HG03342 (cell line): Measurements from ENCODE around the gene GSTT2.
"Not testable (repeated sequence)": the region's sequence is repeated elsewhere in the genome, so short reads cannot be mapped to it uniquely, and the experiment has no call there.

ENCODE experiments used
- ATAC-seq: cut with Tn5 transposase; IDR thresholded peaks from one replicate; pipeline ENCODE4 v1.9.1; 2021; ENCODE audit warnings: mild to moderate bottlenecking, moderate library complexity; ENCODE audit not compliant: unreplicated experiment

The GSTT2 gene

DNA sequence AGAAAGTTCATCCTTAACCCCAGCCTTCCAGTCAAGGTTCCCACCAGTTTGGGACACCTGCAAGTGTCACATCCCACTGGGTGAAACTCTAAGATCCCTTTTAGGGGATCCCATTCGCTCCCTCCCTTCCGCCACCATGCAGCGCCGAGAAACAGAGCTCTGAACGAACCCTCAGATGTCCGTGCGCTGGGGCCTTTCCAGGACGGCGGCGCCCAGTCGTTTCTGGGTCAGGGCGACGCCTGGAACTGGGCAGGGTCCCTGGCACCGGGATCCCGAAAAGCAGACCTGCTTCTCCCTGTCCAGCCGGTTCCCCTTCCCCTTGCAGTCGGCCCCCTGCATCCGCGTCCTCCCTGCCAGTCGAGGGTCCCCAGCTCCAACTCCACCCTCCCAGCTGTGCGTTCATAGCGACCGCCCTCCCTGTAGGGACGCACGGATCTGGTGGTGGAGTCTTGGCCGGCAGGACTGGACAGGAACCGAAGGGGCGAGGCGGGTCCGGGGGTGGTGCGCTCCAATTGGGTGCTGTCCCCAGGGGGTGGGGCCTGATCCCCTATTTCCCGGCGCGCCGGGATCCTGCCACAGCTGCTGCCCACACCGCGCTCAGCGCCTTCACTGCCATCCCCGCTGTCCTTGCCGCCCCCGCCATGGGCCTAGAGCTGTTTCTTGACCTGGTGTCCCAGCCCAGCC, at the start of gene GSTT2:
GSTT2 (plus strand) TSS at position 578 of the 684 bp plus-strand sequence.
- ATAC-seq: not testable (repeated sequence)

DNA sequence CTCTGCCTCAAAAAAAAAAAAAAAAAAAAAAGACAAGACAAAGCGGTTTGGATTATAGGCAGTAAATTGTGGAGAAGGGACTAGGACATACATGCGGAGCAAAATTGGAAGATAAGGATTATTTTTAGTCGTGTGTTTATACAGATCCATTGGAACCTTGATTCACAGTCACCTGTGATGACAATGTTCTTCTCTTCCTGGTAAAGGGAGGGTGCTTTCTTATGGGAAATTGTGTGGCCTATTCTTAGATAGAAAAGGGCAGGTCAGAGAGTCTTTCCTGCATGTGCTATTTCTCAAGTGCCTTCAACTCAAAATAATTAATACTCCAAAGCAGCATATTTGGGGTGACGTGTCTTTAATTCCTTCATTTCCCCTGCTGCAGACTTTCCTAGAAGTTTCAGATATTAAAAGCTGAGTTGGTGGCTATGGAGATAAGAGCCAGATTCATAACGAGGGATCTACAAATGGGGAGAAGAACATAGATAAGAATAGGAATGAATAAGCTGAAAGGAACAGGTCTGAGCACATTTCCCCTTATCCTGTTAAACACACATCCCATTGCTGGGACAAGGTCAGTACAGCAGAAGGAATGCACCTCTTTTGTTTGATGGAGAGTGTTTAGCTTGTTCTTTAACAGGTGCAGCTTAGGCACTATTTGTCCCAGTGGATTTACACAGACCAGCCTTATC, 41.5 kb upstream of the GSTT2 start:
- no peak for ATAC-seq

DNA sequence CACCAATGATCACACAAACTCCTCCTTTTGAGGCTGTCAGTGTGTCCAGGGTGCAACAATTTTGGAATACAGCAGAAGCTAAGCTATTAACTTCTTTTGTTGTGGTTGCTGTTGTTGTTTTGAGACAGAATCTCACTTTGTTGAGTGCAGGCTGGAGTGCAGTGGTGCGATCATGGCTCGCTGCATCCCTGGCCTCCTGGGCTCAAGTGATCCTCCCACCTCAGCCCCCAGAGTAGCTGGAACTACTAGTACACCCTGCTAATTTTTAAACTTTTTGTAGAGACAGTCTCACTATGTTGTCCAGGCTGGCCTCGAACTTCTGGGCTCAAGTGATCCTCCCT, 40.9 kb upstream of the GSTT2 start:
- no peak for ATAC-seq

DNA sequence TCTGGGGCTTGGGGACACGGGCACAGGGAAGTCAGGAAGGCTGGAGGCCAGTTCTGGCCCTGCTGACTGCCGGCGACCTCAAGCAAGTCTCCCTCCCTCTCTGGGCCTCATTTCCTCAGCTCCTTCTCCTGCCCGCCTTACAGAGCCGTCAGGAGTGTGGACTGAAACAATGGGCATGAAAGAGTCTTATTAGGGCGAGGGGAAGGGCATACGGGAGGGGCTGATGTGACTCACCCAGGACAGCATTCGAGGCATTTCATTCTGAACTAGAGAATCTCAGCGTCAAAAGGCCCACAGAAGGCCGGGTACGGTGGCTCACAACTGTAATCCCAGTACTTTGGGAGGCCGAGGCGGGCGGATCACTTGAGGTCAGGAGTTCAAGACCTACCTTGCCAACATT, 39.8 kb upstream of the GSTT2 start:
- not testable (repeated sequence) for ATAC-seq

DNA sequence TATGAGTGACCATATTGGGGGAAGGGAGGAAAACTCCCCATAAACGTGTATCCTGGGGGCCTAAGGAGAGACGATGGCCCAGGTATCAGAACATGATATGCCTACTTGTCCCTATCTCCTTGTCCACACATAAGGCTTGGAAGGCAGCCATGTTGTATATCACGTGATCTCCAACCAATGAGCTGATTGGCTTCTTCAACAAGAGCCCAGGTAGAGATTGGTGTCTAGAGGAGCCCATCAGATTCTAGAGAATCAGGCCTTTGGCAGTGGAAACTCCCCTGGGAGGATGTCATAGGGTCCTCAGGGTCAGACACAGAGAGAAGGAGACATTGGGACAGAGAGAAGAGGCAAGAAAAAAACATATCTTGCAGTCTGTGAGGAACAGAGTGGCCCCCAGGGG, 32.5 kb upstream of the GSTT2 start:
- not testable (repeated sequence) for ATAC-seq

DNA sequence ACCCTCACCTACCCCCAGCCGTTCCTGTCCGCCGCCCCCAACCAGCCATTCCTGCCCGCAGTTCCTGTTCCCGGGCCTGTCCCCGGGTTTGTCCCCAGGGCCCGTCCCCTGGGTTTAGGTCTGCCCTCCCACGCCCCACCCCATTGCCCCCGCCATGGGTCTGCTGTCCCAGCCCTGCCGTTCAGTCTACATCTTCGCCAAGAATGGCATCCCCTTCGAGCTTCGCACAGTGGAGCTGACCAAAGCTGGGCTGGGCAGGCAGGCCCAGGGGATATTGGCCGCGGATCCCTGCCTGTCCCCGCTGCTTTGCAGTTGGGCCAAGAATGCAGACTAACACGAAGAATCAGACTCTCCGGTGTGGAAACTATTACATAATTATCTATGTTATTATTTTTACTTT, 30.2 kb upstream of the GSTT2 start:
- not testable (repeated sequence) for ATAC-seq

DNA sequence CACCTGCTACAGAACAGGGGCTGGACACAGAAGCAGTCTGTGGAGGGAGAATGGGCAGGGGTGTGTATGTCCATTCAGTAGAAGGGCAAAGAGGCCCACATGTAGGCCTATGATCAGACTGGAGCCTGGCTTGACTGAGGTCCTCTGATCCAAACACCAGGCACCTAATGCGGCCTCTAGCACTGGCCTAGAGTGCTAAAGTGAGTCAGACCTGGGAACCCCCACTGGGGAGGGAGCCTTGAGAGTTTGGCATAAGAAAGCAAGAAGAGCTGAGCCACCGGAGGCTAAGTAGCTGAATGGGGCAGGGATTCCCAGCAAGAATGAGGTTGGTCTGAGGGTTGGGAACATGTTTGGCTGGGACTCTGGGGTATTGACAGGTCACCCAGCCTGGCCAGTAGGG, 28.6 kb upstream of the GSTT2 start:
- ATAC-seq: not testable (repeated sequence)

DNA sequence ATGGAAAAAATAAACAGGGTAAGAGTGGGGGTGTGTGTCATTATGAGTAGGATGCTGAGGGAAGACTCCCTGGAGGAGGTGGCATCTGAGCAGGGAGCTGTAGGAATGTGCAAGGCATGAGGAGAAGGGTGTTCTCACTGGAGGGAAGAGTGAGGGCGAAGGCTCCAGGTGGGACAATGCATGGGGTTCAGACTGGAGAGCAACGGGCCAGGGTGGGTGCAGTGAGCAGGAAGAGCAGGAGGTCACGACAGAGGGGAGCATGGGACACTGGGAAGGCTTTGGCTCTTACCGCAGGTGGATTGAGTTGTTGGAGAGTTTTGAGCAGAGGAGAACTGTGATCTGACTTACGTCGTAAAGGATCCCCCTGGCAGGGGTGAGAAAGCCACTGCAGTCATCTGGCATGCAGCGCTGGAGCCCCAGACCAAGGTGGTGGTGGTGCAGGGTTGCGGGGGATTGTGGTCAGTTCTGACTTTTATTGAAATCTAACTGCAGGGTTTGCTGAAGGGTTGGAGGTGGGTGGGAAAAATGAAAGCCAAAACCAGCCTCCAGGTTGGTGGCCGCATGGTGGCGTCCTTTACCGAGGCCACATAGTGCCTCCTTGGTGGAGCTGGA, 27.0 kb upstream of the GSTT2 start:
- ATAC-seq: not testable (repeated sequence)

DNA sequence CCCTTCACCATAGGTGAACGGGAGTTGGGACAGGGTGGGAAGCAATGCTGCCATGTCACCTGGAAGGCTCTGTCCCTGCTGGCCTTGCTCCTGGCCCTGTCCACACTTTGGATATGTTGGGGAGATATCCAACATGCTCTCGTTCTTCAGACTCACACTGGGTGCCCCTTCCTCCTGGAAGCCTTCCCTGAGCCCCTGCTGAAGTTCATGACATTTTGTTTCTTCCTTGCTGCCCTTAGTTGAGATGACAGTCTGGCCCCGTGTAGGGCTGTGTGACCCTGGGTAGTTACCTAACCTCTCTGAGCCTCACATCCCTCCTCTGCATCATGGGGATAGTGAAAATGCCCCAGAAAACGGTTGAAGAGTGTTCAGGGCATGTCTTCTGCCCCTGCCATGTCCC, 26.4 kb upstream of the GSTT2 start:
- not testable (repeated sequence) for ATAC-seq

DNA sequence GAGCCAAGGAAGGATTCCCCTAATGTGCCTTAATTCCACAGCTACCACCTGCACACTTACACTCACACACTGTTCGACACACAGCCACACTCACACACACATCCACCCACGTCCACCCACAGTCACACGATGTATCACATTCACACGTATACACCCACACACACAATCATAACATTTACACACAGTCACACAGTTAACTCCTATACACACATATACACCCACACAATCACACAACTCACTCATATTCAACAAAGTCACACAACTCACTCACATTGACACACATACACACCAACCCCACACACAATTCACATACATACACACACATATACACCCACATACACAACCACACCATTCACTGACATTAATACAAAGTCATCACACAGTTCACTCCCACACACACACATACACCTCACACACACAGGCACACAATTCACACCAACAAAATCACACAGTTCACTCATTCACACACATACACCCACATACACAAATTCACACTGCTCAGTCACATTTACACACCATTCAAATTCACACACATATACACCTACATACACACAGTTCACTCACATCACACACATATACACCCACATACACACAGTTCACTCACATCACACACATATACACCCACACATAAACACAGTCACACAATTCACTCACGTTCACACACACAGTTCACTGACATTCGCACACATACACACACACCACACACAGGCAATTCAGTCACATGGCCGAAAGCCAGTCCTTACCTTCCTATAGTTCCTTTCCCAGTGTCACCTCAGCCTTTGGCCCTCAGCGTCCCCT, 25.5 kb upstream of the GSTT2 start:
- ATAC-seq: not testable (repeated sequence)

DNA sequence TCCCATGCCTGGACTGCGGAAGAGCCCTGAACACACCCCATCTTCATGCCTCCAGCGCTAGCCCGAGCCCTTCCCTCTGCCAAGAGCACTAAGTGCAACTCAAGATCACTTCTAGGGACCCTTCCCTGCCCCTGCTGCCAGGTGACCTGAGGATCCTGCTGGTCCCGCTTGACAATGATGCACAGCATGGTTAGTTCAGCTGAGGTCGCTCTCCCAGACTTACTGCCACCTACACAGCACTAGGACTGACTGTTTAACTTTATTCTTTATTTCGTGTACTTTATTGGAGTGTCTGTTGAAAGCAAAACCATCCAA, 25.0 kb upstream of the GSTT2 start:
- ATAC-seq: not testable (repeated sequence)

DNA sequence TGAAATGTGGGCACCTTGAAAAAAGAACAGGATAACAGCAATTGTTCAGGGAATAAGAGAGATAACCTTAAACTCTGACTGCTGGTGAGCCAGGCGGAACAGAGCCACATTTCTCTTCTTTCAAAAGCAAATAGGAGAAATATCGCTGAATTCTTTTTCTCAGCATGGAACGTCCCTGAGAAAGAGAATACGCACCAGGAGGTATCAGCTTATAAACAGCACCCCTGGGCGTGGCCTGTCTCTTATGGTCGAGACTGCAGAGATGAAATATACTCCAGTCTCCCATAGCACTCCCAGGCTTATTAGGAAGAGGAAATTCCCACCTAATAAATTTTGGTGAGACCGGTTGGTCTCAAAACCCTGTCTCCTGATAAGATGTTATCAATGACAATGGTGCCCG, 24.0 kb upstream of the GSTT2 start:
- not testable (repeated sequence) for ATAC-seq

DNA sequence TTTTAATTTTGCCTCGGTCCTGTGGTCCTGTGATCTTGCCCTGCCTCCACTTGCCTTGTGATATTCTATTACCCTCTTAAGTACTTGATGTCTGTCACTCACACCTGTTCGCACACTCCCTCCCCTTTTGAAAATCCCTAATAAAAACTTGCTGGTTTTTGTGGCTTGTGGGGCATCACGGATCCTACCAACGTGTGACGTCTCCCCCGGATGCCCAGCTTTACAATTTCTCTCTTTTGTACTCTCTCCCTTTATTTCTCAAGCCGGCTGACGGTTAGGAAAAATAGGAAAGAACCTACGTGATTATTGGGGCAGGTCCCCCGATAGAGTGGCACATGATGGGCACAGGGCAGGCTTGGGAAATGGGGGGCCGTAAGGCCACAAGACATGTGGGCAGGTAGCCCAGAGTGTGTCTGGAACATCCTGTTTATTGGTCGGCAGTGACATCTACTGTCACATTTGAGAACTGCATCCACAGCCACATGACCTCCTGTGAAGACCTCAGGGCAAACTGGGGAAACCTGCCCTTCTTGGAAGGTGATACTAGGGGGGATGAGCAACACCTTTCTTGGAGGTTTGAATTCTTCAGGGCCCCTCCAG, 23.5 kb upstream of the GSTT2 start:
- ATAC-seq: not testable (repeated sequence)

DNA sequence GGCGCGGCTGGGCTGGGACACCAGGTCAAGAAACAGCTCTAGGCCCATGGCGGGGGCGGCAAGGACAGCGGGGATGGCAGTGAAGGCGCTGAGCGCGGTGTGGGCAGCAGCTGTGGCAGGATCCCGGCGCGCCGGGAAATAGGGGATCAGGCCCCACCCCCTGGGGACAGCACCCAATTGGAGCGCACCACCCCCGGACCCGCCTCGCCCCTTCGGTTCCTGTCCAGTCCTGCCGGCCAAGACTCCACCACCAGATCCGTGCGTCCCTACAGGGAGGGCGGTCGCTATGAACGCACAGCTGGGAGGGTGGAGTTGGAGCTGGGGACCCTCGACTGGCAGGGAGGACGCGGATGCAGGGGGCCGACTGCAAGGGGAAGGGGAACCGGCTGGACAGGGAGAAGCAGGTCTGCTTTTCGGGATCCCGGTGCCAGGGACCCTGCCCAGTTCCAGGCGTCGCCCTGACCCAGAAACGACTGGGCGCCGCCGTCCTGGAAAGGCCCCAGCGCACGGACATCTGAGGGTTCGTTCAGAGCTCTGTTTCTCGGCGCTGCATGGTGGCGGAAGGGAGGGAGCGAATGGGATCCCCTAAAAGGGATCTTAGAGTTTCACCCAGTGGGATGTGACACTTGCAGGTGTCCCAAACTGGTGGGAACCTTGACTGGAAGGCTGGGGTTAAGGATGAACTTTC, 18.7 kb upstream of the GSTT2 start, which contains the start of gene GSTT2B:
GSTT2B (minus strand) TSS at position 112 of the 688 bp plus-strand sequence; CDS start at position 48, 64 bp downstream.
- not testable (repeated sequence) for ATAC-seq

DNA sequence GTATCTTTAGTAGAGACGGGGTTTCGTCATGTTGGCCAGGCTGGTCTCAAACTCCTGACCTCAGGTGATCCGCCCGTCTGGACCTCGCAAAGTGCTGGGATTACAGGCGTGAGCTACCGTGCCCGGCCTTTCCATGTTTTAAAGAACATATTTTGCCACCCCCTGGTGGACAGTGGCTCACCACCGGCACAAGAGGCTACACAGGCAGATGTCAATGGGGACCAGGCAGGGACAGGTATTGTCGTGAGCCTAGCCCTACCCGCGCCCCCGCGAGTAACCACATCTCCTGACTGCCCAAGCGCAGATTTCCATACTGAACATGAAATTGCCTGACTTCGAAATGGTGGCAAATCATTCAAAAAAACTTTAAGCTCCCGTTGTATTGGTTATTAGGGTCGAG, 13.8 kb upstream of the GSTT2 start:
- ATAC-seq: not testable (repeated sequence)

DNA sequence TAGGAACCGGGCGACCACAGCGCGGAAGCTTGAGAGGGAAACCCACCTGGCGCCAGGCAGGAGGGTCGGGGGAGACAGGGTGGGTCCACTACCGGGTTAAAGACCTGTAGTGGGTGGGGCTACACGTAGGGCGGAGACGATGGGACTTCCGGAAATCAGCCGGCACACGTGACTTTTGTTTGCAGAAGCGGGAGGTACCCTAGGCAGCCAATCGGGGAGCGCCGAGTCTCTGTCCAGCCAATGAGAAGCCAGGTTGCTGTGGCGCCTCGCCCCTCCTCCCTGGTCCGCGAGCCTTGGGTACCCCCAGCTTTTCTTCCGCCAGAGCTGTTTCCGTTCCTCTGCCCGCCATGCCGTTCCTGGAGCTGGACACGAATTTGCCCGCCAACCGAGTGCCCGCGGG, 13.4 kb upstream of the GSTT2 start, which contains the start of gene DDTL:
DDTL (plus strand) TSS at position 321 of the 400 bp plus-strand sequence; CDS start at position 348, 27 bp downstream.
- ATAC-seq: peak; percentile 87

DNA sequence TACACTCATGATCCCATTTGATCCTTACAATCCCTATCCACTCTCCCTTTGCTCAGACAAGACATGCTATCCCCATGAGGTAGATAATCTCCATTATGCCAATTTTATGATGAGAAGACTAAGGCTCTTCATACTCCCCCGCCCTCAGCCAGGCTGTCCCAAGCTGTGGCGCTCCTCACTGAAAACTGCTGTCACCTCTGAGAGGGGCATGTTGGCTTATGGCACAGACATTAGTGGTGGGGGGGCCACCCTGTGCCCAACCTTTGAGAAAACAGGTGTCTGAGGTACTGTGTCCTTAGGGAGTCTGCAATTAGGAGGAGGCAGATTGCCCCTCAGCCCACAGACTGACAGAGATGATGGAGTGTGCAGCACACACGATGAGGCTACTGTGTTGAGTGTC, 10.9 kb upstream of the GSTT2 start:
- no peak for ATAC-seq

DNA sequence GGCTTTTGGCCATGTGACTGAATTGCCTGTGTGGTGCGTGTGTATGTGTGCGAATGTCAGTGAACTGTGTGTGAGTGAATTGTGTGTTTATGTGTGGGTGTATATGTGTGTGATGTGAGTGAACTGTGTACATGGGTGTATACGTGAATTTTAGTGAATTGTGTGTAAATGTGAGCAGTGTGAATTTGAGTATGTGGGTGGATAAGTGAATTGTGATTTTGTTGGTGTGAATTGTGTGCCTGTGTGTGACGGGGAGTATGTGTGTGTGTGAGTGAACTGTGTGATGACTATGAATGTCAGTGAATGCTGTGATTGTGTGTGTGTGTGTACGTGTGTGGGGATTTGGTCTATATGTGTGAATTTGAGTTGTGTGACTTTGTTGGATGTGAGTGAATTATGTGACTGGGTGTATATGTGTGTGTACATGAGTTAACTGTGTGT, 9.7 kb upstream of the GSTT2 start:
- no peak for ATAC-seq

DNA sequence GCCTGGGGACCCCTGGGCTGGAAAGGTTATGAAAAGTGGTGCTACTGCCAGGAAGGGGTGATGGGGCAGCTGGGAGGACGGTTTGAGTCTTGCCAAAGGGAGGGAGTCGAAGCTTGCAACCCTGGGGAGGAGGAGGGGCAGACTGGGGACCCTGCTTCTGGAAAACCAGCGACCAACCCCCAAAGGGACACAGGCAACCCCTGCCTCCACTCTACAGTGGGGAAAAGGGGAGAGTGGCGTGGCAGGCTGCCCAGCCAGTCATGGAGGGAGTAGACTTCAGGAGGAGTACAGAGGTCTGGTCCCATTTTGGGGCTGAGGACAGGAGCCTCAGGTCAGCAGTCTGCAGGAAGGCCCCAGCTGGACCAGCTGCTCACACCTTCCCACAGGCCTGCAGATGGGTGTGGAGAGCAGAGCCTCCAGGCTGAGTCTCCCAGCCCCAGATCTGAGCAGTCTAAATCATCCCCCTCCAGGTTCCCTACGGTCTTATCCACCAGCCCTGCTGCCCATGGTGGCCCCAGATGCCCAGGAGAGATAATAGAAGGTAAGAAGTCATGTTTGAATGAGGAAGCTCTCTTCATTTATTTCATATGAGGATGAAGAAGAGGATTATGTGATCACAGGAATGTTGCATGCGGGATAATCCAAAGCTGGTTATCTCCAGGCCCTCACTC, 9.0 kb upstream of the GSTT2 start:
- ATAC-seq: no peak

DNA sequence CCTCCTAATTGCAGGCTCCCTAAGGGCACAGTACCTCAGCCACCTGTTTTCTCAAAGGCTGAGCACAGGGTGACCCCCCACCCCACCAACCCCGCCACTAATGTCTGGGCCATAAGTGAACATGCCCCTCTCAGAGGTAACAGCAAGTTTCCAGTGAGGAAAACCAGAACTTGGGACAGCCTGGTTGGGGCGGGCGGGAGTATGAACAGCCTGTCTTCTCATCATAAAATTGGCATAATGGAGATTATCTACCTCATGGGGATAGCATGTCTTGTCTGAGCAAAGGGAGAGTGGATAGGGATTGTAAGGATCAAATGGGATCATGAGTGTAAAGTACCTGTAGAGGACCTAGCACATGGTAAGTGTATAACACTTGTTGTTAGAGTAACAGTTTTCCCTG, 8.0 kb upstream of the GSTT2 start:
- not testable (repeated sequence) for ATAC-seq
